Measurements from ENCODE around the gene MFAP5.

DNA sequence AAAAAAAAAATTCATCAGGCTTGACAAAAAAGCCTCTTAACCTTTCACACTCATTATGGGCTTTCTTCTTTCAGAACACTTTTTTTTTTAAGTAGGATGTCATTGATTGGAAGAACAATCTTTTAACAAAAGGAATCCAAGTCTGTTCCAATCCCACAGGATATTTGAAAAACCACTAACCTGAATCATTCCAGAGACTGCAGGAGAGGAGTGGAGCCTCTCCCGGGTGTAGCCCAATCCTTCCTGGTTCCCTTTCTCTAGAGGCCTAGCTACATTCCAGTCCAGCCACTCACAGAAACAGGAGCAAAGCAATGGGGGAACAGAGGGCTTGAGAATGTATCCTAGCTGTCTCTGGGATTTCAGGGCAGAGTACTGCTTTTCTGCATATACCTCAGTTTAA lies 4.3 kb downstream of the MFAP5 start:
- TF ChIP-seq TOX (CRISPR knock-in tag; IDR thresholded peaks at IDR 0.05; ENCODE audit: borderline replicate concordance) (no peak), OSR1 (CRISPR knock-in tag; IDR thresholded peaks at IDR 0.05) (no peak), TCF4 (CRISPR knock-in tag; IDR thresholded peaks at IDR 0.05; ENCODE audit: borderline replicate concordance) (no peak), ZFP3 (CRISPR knock-in tag; IDR thresholded peaks at IDR 0.05) (no peak), BACH2 (CRISPR knock-in tag; IDR thresholded peaks at IDR 0.05; ENCODE audit: borderline replicate concordance) (no peak), CREB5 (CRISPR knock-in tag; IDR thresholded peaks at IDR 0.05; ENCODE audit: low read depth) (no peak), CSDC2 (CRISPR knock-in tag; IDR thresholded peaks at IDR 0.05) (no peak)
- TF ChIP-seq, protein P1, sequence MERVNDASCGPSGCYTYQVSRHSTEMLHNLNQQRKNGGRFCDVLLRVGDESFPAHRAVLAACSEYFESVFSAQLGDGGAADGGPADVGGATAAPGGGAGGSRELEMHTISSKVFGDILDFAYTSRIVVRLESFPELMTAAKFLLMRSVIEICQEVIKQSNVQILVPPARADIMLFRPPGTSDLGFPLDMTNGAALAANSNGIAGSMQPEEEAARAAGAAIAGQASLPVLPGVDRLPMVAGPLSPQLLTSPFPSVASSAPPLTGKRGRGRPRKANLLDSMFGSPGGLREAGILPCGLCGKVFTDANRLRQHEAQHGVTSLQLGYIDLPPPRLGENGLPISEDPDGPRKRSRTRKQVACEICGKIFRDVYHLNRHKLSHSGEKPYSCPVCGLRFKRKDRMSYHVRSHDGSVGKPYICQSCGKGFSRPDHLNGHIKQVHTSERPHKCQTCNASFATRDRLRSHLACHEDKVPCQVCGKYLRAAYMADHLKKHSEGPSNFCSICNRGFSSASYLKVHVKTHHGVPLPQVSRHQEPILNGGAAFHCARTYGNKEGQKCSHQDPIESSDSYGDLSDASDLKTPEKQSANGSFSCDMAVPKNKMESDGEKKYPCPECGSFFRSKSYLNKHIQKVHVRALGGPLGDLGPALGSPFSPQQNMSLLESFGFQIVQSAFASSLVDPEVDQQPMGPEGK (CRISPR knock-in tag; IDR thresholded peaks at IDR 0.05; ENCODE audit: borderline replicate concordance) = no peak

All from SK-N-SH treated with all-trans-retinoic acid at 6 μM for 48 hours (cell line).